ENCODE data around the gene EVI5.

EVI5 gene

GRCh38 chr1:92663775-92664174 lies 121.1 kb downstream of the EVI5 start:
- Histone ChIP-seq H3K9me2 (ENCODE audit: low read depth, low read length) (no peaks in the 10 kb centered on the region), H3K9ac (ENCODE audit: low read length) (no peak overlapping the region), H3F3A (ENCODE audit: insufficient read depth, low read length) (no peaks in the 10 kb centered on the region), H3K9me3 (ENCODE audit: low read length) (no peaks in the 10 kb centered on the region), H3K36me3 (ENCODE audit: insufficient read depth, low read length) (no peaks in the 10 kb centered on the region), H3K27me3 (ENCODE audit: insufficient read depth, low read length) (no peaks in the 10 kb centered on the region), H3K4me2 (ENCODE audit: low read length) (no peak overlapping the region), H3K27ac (ENCODE audit: low read depth, low read length, poor library complexity, severe bottlenecking) (no peak overlapping the region), H2AFZ (ENCODE audit: low read length) (no peak overlapping the region), H3K4me3 (ENCODE audit: low read depth, low read length, poor library complexity, severe bottlenecking) (no peak overlapping the region), H3K79me2 (ENCODE audit: insufficient read depth, low read length) (no peaks in the 10 kb centered on the region), H4K20me1 (ENCODE audit: insufficient read depth, low read length) (no peaks in the 10 kb centered on the region), H3K4me1 (ENCODE audit: insufficient read depth, low read length, severe bottlenecking) (no peaks in the 10 kb centered on the region)
- no peak for TF ChIP-seq CTCF (IDR thresholded peaks at IDR 0.05; ENCODE audit: low read length)
- no peak for TF ChIP-seq EZH2 (IDR thresholded peaks at IDR 0.05; ENCODE audit: borderline replicate concordance, low read length)

GRCh38 chr1:92662048-92662447 lies 122.9 kb downstream of the EVI5 start:
- H3K27me3 ChIP-seq (ENCODE audit: insufficient read depth, low read length): no peaks in the 10 kb centered on the region
- no peak overlapping the region for H3K4me3 ChIP-seq (ENCODE audit: low read depth, low read length, poor library complexity, severe bottlenecking)
- H4K20me1 ChIP-seq (ENCODE audit: insufficient read depth, low read length): no peaks in the 10 kb centered on the region
- H3K9me3 ChIP-seq (ENCODE audit: low read length): no peaks in the 10 kb centered on the region
- H3K9ac ChIP-seq (ENCODE audit: low read length): no peak overlapping the region
- no peak overlapping the region for H3K4me2 ChIP-seq (ENCODE audit: low read length)
- TF ChIP-seq EZH2 (IDR thresholded peaks at IDR 0.05; ENCODE audit: borderline replicate concordance, low read length) (no peak), CTCF (IDR thresholded peaks at IDR 0.05; ENCODE audit: low read length) (no peak)
- no peaks in the 10 kb centered on the region for H3F3A ChIP-seq (ENCODE audit: insufficient read depth, low read length)
- H2AFZ ChIP-seq (ENCODE audit: low read length): no peak overlapping the region
- H3K79me2 ChIP-seq (ENCODE audit: insufficient read depth, low read length): no peaks in the 10 kb centered on the region
- no peaks in the 10 kb centered on the region for H3K36me3 ChIP-seq (ENCODE audit: insufficient read depth, low read length)
- no peaks in the 10 kb centered on the region for H3K9me2 ChIP-seq (ENCODE audit: low read depth, low read length)
- no peak overlapping the region for H3K27ac ChIP-seq (ENCODE audit: low read depth, low read length, poor library complexity, severe bottlenecking)
- H3K4me1 ChIP-seq (ENCODE audit: insufficient read depth, low read length, severe bottlenecking): no peaks in the 10 kb centered on the region

- Histone ChIP-seq H3K36me3 (ENCODE audit: insufficient read depth, low read length) (no peaks in the 10 kb centered on the region), H3K79me2 (ENCODE audit: insufficient read depth, low read length) (no peaks in the 10 kb centered on the region), H4K20me1 (ENCODE audit: insufficient read depth, low read length) (no peaks in the 10 kb centered on the region), H3F3A (ENCODE audit: insufficient read depth, low read length) (no peaks in the 10 kb centered on the region), H3K27ac (ENCODE audit: low read depth, low read length, poor library complexity, severe bottlenecking) (no peak overlapping the region), H3K9me3 (ENCODE audit: low read length) (peaks cover 7% of the 10 kb centered on the region; the same call in 1 of the 2 replicates), H3K9ac (ENCODE audit: low read length) (no peak overlapping the region), H3K4me1 (ENCODE audit: insufficient read depth, low read length, severe bottlenecking) (no peaks in the 10 kb centered on the region), H3K4me2 (ENCODE audit: low read length) (no peak overlapping the region), H2AFZ (ENCODE audit: low read length) (no peak overlapping the region), H3K9me2 (ENCODE audit: low read depth, low read length) (no peaks in the 10 kb centered on the region), H3K4me3 (ENCODE audit: low read depth, low read length, poor library complexity, severe bottlenecking) (no peak overlapping the region), H3K27me3 (ENCODE audit: insufficient read depth, low read length) (no peaks in the 10 kb centered on the region)
- TF ChIP-seq CTCF (IDR thresholded peaks at IDR 0.05; ENCODE audit: low read length) (no peak), EZH2 (IDR thresholded peaks at IDR 0.05; ENCODE audit: borderline replicate concordance, low read length) (no peak)
These were observed 127.2 kb downstream of the EVI5 start for GRCh38 chr1:92657701-92658100.

All from OCI-LY1 (cell line).